C4-2B (cell line): Measurements from ENCODE around the gene CFAP77.

ENCODE experiments used
- H3K27ac ChIP-seq: fragments of 450-650 bp; 2 replicates; pipeline ENCODE4 v1.5.1; 2017
- CTCF ChIP-seq: fragments of 450-650 bp; conservative IDR thresholded peaks from 2 replicates; pipeline ENCODE4 v1.5.1; 2017; ENCODE audit warnings: mild to moderate bottlenecking
- ZFX ChIP-seq: fragments of 450-650 bp; IDR thresholded peaks from 2 replicates; pipeline ENCODE4 v1.6.1; 2017

Gene CFAP77

GRCh38 chr9:132591751-132592314 is 181.8 kb downstream of the CFAP77 start:
- no peak overlapping the region for H3K27ac ChIP-seq

GRCh38 chr9:132592451-132592850 is 182.4 kb downstream of the CFAP77 start:
- TF ChIP-seq ZFX (no peak), CTCF (no peak)
- no peak overlapping the region for H3K27ac ChIP-seq

More at GRCh38 chr9:132591751-132592314, 181.8 kb downstream of the CFAP77 start:
- no peak for TF ChIP-seq ZFX
- no peak for TF ChIP-seq CTCF

- no peak overlapping the region for H3K27ac ChIP-seq
- TF ChIP-seq ZFX: no peak
- no peak for TF ChIP-seq CTCF
Observed at GRCh38 chr9:132594412-132594811, 184.4 kb downstream of the CFAP77 start.

- TF ChIP-seq ZFX (no peak), CTCF (no peak)
- no peak overlapping the region for H3K27ac ChIP-seq
Observed at GRCh38 chr9:132595319-132595718, 185.3 kb downstream of the CFAP77 start.

- TF ChIP-seq CTCF (no peak), ZFX (no peak)
- H3K27ac ChIP-seq: no peak overlapping the region
Observed at GRCh38 chr9:132596200-132596599, 186.2 kb downstream of the CFAP77 start.

- TF ChIP-seq CTCF (no peak), ZFX (no peak)
- no peak overlapping the region for H3K27ac ChIP-seq
Observed at GRCh38 chr9:132597073-132597775, 187.2 kb downstream of the CFAP77 start.

- no peak overlapping the region for H3K27ac ChIP-seq
- no peak for TF ChIP-seq CTCF
- no peak for TF ChIP-seq ZFX
Observed at GRCh38 chr9:132600326-132600984, 190.4 kb downstream of the CFAP77 start.
